ENCODE measurements around the gene SBSN. TPM values are rescaled to one million over a fixed set of nuclear protein-coding genes. Genes with fewer than 3 reads are reported as not detected.

SBSN gene
- total RNA-seq, 4 donors from 2014 or later: 0.93 TPM; not detected in 3

DNA sequence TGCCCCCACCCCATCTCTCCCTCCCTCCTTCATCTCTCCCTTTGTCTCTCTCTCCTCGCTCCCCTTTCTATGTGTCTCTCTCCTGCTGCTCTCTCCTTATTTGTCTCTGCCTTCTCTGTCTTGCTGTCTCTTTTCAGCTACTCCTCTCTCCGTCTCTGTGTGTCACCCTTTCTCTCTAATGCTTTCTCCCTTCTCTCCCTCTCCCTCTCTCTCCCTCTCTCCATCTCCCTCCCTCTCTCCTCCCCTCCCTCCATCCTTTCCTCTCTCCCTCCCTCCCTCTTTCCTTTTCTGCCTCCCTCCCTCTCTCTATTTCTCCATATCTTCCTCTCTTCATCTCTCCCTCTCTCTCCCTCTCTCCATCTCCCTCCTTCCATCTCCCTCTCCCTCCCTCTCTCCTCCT lies 34.7 kb upstream of the SBSN start:
- ATAC-seq (ENCODE audit: low FRiP score) (no peak), DNase-seq (ENCODE audit: low spot score) (no peak)

DNA sequence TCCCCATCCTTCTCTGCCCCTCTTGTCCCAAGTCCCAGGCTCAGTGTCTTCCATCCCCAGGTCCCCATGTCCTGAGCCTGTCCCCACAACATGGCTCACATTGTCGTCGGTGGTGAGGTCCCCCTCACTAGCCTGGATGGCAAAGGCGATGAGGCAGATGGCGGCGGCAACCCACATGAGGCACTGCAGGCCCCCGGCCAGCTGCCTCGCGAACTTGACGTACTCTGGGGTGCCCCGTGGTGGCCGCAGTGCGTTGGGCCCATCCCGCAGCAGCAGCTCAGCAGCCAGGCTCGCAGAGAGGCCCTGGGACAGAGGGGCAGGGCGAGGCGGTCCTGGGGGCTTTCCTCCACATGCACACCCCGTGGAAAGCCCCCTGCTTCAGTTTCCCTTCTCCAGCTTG lies 34.2 kb upstream of the SBSN start:
- no peak for DNase-seq (ENCODE audit: low spot score)
- no peak for ATAC-seq (ENCODE audit: low FRiP score)
- TF ChIP-seq, protein P1, sequence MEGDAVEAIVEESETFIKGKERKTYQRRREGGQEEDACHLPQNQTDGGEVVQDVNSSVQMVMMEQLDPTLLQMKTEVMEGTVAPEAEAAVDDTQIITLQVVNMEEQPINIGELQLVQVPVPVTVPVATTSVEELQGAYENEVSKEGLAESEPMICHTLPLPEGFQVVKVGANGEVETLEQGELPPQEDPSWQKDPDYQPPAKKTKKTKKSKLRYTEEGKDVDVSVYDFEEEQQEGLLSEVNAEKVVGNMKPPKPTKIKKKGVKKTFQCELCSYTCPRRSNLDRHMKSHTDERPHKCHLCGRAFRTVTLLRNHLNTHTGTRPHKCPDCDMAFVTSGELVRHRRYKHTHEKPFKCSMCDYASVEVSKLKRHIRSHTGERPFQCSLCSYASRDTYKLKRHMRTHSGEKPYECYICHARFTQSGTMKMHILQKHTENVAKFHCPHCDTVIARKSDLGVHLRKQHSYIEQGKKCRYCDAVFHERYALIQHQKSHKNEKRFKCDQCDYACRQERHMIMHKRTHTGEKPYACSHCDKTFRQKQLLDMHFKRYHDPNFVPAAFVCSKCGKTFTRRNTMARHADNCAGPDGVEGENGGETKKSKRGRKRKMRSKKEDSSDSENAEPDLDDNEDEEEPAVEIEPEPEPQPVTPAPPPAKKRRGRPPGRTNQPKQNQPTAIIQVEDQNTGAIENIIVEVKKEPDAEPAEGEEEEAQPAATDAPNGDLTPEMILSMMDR (IDR thresholded peaks at IDR 0.05): no peak

More for the DNA sequence above, 34.7 kb upstream of the SBSN start:
- TF ChIP-seq, protein P1 (IDR thresholded peaks at IDR 0.05): no peak

DNA sequence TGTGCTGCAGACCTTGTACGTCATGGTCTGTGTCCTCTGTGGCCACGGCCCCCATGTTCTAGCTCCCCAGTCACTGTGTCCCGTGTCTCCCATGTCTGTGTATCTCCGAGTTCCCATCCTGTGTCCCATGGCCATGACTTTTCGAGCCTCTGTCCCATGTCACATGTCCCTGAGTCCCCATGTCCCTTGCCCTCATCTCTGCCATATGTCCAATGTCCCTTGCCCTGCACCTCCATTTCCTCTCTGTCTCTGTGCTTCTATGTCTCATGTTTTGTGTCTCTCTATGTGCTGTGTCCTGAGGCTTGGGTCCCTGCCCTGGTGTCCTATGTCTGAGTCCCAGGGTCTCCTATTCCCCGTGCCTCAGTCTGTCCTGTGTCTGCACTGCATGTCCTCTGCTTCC lies 33.3 kb upstream of the SBSN start:
- TF ChIP-seq, protein P1 (IDR thresholded peaks at IDR 0.05): no peak
- DNase-seq (ENCODE audit: low spot score) (no peak), ATAC-seq (ENCODE audit: low FRiP score) (no peak)

DNA sequence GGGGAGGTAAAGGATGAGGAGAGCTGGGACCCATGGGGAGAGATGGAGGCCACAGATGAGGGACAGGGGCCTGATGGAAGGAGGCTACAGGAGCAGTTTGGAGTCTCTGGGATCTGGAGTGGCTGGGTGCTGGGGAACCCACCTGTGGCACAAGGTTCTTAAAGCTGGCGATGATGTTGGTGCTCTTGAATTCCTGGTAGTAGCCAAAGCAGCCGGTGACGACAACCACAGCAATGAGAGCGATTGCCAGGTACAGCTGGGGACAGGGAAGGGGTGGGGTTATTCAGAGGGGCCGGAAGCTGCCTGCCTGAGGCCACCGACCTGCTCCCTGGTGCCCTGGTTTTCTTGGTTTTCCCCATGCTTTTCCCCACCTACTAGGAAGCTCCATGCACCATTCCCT lies 32.6 kb upstream of the SBSN start:
- no peak for ATAC-seq (ENCODE audit: low FRiP score)
- TF ChIP-seq, protein P1 (IDR thresholded peaks at IDR 0.05): no peak
- DNase-seq (ENCODE audit: low spot score): no peak

DNA sequence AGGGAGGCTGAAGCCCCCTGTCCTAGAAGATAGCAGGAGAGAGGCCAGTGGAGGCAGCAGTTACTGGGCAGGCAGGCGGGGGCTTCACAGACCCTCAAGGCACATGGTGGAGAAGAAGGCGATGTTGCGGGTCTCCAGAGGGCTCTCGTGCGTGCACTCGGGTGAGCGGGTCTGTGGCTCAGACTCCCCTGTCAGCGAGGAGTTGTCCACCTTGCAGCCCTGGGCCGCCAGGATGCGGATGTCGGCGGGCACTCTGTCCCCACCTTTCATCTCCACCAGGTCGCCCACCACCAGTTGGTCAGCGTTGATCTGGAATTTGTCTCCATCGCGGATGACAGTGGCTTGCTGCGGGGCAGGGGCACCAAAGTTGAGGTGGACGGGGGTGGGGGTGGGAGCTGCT lies 32.2 kb upstream of the SBSN start:
- TF ChIP-seq, protein P1 (IDR thresholded peaks at IDR 0.05): no peak
- DNase-seq (ENCODE audit: low spot score) (no peak), ATAC-seq (ENCODE audit: low FRiP score) (no peak)

DNA sequence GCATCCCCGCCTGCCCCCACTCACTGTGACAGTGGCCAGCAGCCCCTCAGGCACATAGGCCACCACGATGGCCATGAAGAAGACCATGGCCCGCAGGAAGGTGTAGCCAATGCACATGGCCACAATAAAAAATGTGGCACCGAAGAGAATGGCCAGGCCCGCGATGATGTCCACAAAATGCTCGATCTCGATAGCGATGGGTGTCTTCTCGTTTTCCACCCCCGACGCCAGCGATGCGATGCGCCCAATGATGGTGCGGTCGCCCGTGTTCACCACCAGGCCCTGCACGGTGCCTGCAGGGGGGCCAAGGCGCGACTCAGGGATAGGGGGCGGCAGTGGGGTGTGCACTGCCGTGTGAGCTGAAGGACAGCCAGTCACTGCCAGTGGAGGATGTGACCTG lies 31.7 kb upstream of the SBSN start:
- DNase-seq (ENCODE audit: low spot score): no peak
- ATAC-seq (ENCODE audit: low FRiP score): no peak
- TF ChIP-seq, protein P1 (IDR thresholded peaks at IDR 0.05): no peak

DNA sequence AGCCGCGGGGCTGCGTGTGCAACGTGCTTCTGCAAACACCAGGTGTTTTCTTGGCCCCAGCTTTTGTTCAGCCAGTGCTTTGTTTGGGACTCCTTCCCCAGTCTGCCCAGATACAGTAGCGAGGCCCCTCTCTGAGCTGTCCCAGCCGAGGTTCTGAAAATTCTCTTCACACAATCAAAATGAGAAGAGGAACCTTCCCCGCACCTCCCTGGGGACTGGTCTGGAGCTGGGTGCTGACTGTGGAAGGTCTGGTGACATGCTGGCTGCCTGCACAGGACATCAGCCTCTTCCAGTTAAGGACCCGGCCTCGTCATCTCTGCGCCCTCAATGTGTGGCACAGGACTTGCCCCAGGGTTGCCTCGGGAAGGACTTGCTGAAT lies 31.2 kb upstream of the SBSN start:
- ATAC-seq (ENCODE audit: low FRiP score) (no peak), DNase-seq (ENCODE audit: low spot score) (no peak)
- TF ChIP-seq, protein P1 (IDR thresholded peaks at IDR 0.05): no peak
